Islet precursor cell (in vitro differentiated cells): ENCODE measurements around the gene MMP2.

Experiments
- DNase-seq: peaks from one replicate; pipeline ENCODE4 v3.0.0-alpha.2; 2018

MMP2 gene

DNA sequence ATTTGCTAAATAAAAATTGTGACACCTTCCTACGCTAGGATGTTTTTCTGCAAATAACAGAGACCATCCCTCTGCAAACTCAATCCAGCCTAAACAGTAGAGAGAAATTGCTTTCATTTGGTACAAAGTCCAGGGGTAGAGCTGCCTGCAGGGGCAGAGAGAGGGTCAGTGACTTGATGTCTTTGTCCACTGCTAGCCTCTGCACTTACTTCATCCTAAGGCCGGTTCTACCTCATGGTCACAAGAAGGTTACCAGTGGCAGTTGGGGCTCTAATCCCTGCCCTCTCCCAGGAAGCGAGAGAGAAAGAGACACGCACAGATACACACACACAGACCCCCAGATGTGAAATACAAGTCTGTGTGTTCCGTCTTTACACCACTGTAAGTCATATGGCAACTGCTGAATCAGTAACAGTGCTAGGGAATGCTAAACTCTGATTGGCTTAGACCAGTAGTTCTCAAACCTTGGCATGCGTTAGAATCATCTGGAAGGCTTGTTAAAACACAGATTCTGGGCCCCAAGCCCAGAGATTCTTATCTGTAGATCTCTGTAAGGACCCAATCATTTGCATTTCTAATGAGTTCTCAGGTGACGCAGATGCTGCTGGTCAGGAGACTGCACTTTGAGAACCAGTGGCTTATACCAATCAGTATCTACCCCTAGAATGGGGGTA is 16.8 kb downstream of the MMP2 start:
- peak; percentile 29 for DNase-seq

DNA sequence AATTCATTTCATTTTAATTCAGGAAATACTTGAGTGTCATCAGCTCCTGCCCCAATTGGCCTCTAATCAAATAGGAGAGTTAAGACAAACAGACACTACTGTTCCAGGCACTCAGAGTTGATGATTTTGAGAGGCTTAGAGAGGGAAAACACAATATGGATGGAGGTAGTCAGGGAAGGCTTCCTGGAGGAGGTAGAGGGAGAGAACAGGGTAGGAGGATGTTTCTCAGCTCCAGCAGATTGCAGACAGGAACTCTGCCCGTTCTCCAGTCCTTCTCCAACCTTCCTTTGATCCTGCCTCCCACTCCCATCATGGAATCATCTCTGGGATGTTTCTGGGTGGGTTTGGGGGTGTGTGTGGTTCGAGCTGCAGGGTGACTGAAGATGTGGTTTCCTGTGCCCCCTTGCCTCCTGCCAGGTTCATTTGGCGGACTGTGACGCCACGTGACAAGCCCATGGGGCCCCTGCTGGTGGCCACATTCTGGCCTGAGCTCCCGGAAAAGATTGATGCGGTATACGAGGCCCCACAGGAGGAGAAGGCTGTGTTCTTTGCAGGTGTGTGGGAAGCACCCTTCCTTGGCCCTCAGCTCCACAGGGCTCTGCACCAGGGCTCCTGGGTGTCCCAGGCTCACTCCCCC is 17.6 kb downstream of the MMP2 start:
- peak; percentile 35 for DNase-seq

DNA sequence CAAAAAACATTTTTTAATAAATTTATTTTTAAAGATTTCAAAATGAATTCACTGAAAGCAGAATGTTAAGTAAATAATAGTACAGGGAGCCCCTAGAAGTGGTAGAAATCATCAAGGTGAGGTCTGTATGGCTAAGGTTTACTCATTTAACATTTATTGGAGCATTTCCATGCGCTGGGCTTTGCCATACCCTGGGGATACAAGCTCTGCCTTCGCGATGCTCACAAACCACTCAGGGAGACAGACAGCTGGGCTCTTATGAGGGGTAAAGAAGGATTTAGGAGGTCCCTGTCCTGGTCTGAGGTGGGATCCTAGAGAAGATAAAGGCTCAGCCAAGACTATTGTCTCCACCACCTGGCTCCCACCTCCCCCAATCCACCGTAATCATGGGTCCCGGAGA is 18.6 kb downstream of the MMP2 start:
- peak; percentile 50 for DNase-seq

DNA sequence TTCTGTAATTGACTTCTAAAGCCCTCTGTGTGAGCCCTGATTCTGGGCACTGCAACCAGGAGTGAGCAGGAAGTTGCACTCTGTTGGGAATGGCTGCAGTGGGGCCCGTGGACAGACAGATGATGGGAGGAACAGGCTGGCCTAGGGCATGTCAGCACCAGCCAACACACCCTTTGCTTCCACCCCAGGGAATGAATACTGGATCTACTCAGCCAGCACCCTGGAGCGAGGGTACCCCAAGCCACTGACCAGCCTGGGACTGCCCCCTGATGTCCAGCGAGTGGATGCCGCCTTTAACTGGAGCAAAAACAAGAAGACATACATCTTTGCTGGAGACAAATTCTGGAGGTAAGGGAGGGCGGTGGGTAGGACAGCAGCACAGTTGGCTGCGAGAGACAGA is 19.1 kb downstream of the MMP2 start:
- DNase-seq, result peak; percentile 60

DNA sequence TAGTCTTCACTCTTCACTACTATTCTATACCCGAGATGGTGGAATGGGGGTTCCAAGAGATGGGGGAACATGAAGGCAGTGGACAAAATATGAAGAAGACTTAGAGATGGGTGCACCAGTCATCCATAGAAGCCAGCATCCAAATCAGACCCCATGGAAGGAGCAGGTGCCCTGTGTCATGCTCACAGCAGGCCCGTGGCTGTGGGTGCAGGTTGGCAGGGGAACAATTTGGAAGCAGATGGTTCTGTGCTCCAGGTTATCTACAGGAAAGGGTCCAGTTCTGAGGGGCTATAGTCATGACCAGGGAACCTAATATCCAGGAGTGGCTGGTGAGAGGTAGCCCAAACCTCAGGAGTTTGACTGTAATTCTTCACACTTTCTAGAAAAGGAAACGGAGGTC is 20.3 kb downstream of the MMP2 start:
- peak; percentile 55 for DNase-seq

DNA sequence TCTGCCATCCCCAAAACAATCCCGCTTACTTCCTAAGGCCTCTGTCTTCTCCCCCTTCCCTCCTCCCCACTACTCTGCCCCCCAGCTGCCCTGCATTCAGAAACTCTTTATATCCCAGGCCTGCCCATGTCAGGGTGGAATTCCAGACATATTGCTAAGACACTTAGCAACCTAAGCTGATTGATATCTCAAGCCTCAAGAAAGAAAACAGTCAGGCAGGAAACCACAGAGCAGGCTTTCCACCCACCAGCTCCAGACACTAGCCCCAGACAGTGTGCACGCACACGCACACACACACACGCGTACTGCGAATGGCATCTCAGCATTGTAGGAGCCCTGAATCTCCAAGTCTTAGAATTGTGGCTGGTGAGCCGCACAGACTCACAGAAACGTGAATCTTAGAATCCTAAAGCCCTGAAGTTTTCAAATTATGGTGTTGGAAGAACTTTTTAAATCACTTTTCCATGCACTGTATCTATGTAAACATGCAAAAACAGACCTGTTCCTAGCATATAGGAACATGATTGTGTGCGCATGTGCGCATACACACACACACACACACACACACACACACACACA is 21.0 kb downstream of the MMP2 start:
- DNase-seq, result peak; percentile 98

DNA sequence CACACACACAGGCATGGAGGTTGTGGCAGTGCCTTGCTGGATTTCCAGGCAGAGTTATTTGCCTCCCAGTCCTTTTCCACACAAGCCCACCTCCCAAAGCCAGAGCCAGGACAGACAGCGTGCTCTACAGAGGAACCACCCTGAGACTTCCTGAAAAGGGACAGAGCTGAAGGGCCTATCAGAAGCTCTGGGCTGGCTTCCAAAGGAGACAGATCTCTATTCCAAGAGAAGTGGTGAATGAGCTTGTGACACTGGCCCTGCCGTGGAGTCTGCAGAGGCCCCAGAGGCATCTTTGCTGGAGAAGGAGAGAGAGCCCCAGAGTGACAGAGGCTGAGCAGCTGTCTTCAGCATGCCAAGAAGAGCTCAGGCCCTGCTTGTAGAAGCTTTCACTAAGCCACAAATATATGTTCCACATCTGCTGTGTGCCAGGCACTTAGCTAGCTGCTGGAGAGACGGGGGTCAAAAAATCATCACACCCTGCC is 21.6 kb downstream of the MMP2 start:
- peak; percentile 90 for DNase-seq

DNA sequence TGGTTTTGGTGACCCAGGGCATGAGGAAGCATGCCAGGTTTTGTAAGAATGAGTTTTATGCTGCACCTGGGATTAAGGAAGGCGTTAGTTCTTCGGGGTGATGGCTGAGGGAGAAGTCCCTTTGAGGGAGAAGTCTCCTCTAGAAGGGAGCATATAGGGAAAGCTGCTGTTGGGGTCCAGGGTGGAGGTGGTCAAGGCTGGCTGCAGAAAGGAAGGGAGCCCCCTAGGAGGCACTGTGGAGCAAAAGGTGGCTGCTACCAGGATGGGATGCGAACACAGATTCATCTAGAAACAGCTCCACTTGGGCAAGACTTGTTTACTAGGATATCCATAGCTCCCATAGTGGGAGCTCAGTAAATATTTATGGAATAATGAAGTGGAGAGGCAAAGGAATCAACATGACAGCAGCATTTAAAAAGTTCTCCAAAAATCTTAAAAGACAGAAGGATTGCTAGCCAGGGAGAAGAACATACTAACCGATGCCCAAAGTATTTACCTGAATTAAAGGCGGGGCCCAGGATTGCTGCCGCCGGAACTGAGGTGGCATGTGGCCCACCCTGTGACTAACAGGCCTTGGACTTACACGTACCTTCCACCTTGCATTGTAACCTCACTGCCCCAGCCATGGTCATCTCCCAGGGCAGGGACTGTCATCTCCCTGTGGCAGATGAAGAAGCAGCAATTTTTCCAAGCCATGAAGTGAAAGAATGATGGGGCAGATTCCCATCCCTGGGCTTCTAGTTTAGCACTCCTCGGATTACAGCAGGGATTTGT is 22.7 kb downstream of the MMP2 start:
- no peak for DNase-seq

DNA sequence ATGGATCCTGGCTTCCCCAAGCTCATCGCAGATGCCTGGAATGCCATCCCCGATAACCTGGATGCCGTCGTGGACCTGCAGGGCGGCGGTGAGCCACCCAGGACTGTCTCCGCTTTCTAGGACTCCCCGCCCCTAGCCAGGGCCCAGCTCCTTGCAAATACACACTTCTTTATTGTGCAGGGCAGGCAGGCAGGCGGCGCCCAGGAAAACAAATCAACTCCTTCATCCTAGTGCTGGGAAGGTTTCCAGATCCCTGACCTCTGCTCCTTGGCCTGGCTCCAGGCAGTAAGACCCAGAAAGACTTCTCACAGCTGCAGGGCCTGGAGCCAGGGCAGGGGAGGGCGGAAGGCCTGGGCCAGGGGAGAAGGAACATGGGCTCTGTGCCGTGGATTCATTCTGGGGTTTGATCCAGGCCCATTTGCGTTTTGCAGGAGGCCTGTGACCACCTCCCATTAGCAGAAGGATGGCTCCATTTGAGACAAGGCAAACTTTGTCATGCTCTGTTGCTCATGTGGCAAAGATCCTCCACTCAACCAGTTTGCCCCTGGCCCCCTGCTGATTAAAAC is 23.9 kb downstream of the MMP2 start:
- peak; percentile 98 for DNase-seq

DNA sequence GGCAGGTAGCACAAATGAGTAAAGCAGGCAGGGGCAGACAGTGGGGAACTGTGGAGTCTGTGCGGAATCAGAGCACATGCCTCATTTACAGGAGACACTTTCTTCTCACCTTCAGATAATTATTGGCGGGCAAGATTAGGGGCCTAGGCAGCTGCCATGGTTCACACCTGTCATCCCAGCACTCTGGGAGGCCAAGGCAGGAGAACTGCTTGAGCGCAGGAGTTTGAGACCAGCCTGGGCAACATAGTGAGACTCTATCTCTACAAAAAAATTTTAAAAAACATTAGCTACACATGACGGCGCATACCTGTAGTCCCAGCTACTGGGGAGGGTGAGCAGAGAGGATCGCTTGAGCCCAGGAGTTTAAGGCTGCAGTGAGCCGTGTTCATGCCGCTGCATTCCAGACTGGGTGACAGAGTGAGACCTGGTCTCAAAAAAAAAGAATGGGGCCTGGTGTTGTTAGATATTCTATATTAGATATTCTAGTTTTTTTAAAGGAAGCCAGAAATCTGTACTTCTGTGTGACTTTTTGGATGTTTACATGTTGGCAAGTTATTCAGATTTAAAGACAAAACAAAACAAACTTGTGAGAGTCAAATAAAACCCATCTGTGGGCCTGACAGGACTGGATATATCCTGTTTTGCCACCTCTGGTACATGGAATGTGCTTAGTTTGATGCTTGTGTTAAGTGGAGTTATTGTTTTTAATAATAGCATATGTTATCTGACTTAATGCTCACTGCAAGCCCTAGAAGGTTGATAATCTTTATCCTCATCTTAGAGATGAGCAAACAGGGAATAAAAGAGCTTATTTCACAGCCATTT is 24.9 kb downstream of the MMP2 start:
- DNase-seq, result no peak

DNA sequence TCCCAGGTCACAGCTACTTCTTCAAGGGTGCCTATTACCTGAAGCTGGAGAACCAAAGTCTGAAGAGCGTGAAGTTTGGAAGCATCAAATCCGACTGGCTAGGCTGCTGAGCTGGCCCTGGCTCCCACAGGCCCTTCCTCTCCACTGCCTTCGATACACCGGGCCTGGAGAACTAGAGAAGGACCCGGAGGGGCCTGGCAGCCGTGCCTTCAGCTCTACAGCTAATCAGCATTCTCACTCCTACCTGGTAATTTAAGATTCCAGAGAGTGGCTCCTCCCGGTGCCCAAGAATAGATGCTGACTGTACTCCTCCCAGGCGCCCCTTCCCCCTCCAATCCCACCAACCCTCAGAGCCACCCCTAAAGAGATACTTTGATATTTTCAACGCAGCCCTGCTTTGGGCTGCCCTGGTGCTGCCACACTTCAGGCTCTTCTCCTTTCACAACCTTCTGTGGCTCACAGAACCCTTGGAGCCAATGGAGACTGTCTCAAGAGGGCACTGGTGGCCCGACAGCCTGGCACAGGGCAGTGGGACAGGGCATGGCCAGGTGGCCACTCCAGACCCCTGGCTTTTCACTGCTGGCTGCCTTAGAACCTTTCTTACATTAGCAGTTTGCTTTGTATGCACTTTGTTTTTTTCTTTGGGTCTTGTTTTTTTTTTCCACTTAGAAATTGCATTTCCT is 26.5 kb downstream of the MMP2 start:
- DNase-seq, result no peak

DNA sequence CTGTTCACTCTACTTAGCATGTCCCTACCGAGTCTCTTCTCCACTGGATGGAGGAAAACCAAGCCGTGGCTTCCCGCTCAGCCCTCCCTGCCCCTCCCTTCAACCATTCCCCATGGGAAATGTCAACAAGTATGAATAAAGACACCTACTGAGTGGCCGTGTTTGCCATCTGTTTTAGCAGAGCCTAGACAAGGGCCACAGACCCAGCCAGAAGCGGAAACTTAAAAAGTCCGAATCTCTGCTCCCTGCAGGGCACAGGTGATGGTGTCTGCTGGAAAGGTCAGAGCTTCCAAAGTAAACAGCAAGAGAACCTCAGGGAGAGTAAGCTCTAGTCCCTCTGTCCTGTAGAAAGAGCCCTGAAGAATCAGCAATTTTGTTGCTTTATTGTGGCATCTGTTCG is 27.1 kb downstream of the MMP2 start:
- DNase-seq, result no peak

DNA sequence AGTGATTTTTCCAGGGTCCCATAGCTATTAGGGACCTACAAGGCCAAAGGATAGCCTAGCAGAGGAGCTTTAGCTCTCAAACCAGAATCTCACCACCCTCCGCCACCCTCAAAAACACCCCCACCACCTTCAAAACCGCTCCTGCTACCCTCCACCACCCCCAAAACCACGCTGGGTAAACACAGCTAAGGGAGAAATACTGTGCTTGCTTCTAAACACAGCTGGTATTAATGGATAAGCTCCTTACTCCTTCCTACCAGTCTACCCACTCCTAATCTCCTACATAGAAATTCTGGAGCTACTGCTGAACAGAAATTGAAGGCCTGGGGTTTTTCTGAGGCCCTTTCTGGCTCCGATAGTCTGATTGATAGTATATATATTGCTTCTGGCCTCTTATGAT is 27.7 kb downstream of the MMP2 start:
- no peak for DNase-seq

DNA sequence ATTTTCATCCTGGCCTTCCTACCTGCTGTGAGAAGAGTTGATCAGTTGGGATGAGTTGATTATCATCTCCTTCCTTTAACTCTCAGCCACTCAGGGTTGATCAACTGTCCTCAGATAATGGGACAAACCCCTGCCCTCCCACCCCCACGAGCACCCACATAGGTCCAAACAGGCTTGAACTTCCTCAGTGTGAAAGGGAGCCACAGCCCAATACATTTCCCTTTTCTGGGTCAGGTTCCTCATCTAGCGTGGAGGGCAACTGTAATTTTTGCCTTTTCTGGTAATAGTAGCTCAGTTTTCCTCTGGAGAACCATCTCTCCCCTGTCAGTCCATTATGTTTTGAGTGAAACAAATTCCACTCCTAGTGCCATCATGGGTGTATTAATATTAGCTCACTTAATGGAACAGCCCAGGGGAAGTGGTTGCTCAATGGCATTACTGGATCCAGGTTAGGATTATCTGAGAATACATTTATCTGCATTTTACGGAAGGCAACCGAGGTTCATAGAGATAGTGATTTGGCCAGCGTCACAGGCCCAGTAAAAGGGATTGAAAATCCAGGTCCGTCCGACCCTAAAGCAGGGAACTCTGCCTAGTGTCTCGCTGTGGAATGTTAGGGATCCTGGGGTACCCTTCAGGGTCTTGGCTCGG is 29.4 kb downstream of the MMP2 start:
- DNase-seq, result no peak

DNA sequence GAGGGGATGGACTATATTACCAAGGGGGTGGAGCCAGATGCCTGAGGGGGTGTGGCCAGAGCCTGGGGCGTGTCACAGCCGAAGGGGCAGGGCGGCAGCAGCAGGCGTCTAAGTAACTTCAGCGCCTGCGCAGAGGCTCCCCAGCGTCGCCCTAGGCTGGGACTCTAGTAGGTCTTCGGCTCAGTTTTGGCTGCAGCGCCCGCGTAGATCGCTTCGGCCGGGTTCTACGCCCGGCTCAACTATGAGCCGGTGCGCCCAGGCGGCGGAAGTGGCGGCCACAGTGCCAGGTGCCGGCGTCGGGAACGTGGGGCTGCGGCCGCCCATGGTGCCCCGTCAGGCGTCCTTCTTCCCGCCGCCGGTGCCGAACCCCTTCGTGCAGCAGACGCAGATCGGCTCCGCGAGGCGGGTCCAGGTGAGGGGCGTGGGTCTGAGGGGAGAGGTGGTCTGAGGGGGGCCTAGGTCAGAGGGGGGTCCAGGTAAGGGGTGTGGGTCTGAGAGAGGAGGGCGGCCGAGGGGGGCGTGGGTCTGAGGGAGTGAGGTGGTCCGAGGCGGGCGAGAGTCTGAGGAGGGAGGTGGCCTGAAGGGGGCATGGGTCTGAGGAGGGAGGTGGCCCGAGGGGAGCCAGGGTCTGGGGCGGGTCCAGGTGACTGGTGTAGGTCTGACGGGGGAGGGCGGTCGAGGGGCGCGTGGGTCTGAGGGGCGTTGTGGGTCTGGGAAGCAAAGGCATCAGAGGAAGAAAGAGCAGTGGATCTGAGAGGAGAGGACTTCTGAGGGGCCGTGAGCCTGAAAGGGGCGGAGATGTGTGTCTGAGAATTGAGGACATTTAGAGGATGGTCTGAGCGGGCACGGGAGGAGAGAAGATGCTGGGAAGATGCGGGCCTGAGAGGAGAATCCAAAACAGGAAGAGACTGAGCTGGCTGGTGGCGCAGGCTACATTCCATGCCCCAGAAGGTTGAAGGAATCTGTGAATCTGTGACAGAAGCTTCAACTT is 30.2 kb downstream of the MMP2 start, which contains the start of gene LPCAT2:
TSS of gene LPCAT2 (plus strand) at position 132 of the 991 bp plus-strand sequence. CDS start at position 242, 110 bp downstream.
- DNase-seq, result peak; percentile 96

DNA sequence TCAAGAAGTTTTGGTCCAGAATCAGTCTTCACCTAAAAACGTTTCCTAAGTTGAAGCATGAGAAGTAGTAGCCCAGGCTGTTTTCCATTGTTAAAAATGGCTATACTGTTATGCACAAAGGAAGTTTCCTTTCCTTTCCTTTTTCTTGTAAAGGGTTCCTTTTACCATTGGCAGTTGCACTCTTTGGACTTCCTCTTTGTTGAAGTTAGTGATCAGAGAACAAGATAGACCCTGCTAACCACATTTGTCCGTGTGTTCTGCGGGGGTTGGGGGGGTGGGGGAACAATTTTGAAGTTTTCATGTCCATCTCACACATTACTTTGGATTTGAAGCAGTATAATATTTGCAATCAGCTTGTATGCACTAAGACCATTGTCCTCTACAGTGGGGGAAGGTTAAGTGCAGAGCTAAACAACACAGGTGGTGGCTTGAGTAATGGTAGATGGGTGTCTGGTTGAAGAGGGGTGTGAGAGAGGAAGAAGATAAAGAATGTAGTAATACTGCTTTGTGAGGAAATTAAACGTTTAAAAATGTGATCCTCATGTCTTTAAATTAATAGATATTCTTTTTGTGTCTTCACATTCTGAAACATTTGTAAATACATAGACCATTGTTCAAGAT is 31.3 kb downstream of the MMP2 start:
- no peak for DNase-seq

DNA sequence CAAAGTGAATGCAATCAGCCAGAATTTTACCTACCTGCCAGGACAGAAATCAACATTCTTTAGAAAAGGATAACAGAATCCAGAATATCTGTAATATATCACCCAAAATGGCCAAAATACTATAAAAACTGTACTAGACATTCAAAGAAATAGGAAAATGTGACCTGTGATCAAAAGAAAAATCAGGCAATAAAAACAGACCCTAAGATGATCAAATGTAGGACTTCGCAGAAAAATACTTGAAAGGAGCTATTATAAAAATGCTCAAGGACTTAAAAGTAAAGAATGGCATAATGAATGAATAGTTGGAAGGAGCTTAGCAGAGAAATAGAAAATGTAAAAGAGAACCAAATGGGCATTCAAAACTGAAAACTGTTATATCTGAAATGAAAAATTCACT is 33.9 kb downstream of the MMP2 start:
- no peak for DNase-seq

DNA sequence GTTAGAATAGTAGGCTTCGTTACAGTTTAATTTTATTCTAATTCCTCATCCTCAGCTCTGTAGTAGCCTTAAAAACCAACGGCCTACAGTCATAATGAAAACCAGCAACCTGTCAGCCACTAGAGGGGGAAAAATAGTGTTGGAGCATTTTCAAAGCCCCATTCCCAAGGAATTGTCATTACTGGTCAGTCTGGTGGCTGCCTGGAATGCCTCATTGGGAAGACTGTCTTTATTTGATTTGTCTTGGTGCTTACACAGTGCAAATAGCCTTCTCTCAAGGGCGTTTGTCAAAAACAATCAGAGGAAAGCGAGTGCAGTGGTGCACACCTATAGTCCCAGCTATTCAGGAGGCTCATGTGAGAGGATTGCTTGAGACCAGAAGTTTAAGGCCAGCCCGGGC is 34.6 kb downstream of the MMP2 start:
- no peak for DNase-seq

DNA sequence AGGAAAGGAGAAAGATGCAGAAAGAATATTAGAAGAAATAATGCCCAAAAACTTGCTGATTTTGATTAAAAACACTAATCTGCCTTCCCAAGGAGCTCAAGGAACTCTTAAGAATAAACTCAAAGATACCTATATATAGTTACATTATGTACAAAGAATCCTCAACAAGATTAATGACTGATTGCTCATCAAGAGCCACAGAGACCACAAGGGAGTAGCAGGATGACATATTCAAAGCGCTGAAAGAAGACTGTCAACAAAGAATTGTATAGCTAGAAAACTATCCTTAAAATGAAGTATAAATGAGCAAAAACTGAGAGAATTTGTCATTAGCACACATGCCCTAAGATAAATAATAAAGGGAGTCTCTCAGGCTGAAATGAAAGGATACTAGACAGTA is 36.1 kb downstream of the MMP2 start:
- DNase-seq, result no peak
